OCI-LY1 (cell line): ENCODE results near the gene PARD3B.

Experiments used
- CTCF ChIP-seq: fragments of 200-600 bp; sonication (generic), shearing (Covaris generic); IDR thresholded peaks from 2 replicates; pipeline ENCODE4 v1.5.1; 2017; ENCODE audit warnings: mild to moderate bottlenecking, antibody characterized with exemption, low read length, moderate library complexity, mixed read lengths
- EZH2 ChIP-seq: fragments of 200-600 bp; sonication (generic), shearing (Covaris generic); IDR thresholded peaks from 2 replicates; pipeline ENCODE4 v1.8.0; 2017; ENCODE audit warnings: borderline replicate concordance, mixed run types, mild to moderate bottlenecking, antibody characterized with exemption, low read length, moderate library complexity, mixed read lengths

- no peak for TF ChIP-seq CTCF
- TF ChIP-seq EZH2: no peak
Observed at GRCh38 chr2:205003288-205003687, 458.0 kb downstream of the PARD3B start.
